Cortex of kidney (tissue), 1 donor: Measurements from ENCODE around the gene CUBN.

ENCODE experiments used
- DNase-seq: peaks from one replicate; lab custom pipeline; 2025; lab: John Stamatoyannopoulos, UW

CUBN gene

GRCh38 chr10:16916496-16916895 is 213.1 kb downstream of the CUBN start:
- DNase-seq = no peak

DNA sequence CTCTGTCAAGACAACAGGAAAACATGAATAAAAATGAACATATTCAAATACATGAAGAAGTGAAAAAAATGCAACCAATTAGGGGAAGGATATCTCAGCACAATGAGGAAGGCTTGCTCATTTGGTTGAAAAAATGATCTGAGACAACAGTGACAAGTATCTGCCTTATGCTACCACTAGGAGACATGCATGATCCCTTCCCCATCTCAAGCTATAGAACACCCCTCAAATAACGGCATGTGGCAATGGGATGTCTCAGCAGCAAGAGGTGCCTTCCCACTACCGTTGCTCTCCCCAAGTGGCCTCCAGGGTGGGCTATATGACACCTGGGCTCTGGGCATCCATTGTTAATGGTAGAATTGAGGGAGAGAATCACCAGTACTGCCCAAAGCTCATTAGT is 214.3 kb downstream of the CUBN start:
- DNase-seq = no peak

- DNase-seq = no peak
These were observed 216.3 kb downstream of the CUBN start for GRCh38 chr10:16913266-16913665.

DNA sequence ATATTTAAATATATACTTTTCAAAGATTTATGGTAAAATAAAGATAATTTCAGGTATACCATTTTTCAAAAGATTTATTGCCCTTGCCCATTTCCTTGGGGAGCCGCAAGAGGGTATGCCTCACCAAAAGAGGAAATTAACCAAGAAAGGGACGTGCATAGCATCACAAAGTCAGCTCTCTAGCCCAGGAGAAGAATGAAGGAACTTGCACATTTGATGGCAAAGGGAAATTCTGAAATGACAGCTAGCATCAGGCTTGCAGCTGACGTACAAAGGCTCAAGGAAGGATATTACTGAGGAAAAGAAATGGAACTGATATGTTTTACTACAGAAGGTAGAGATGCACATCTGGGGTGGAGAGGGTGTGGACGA is 218.8 kb downstream of the CUBN start:
- DNase-seq = no peak

DNA sequence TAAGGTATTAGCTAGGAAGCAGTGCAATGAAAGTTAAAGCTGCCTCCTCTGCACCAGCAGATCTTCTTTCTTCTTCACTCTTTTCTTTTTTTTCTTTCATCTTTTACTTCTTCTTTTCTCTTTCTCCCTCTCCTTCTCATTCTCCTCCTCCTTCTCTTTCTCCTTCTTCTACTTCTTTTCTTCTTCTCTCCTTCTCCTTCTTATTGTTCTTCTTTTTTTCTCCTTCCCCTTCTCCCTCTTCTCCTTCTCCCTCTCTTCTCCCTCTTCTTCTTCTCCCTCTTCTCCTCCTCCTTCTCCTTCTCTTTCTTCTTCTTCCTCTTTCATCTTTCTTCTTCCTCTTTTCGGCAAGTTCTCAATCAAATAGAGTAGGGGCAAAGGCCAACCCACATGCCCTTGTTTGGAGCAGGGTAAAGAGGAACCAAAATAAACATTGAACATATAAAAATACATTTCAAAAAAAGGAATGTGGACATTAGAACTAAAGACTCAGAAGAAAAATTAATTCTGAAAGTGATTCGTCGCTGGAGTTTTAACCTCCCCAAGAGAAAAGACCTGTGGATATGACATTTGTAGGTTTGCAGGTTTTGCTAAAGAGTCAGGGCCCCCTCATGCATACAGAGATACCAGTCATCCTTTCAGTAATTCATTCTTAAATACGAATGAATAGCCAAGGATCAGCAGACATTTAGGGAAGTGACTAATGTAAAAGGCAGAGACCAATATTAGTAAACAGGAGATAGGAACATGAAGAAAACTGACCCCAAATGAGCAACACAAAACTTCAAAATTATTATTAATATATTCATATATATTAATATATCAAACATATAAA is 219.4 kb downstream of the CUBN start:
- DNase-seq = no peak

DNA sequence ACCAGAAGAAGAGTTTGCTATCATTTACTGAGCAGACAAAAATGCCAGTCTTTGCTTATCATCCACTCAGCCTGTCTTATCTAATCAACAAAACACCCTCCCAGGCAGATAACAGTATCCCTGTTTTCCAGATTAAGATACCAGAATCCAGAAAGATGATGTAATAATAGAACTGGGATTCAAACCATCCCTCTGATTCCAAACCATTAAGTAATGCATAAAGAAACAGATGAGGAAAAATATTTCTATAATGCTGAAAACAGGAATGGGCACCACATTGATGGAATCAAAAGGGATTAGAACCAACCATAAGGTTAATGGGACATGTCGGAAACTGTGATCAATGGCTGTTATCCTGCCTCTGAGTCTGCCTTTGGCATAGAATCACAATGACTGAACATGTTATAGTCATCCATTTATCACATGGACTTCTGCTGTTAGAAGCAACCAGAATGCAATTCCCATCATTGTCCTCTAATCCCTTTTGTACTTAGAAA is 220.3 kb downstream of the CUBN start:
- no peak for DNase-seq

GRCh38 chr10:16907687-16908086 is 221.9 kb downstream of the CUBN start:
- no peak for DNase-seq

DNA sequence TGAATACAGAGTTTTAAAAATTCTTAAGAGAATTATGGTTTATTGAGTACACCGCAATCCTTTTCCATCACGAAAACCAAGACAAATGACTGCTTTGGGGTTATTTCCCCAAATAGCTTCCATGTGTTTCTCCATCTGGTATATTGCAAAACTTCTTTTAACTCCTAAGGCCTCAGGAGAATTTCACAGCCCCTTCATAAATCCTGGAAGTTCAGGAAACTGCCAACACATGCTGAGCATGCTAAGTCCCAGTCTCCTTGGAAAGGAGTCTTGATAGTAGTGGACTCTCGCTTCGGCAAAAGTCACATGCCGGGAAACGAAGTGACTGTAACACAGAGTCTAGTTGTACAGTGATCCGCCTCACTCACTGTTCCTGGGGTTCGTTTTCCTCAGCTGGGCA is 224.3 kb downstream of the CUBN start:
- DNase-seq = no peak

- no peak for DNase-seq
These were observed 225.0 kb downstream of the CUBN start for GRCh38 chr10:16904639-16905061.

- DNase-seq = no peak
These were observed 225.6 kb downstream of the CUBN start for GRCh38 chr10:16904049-16904448.

DNA sequence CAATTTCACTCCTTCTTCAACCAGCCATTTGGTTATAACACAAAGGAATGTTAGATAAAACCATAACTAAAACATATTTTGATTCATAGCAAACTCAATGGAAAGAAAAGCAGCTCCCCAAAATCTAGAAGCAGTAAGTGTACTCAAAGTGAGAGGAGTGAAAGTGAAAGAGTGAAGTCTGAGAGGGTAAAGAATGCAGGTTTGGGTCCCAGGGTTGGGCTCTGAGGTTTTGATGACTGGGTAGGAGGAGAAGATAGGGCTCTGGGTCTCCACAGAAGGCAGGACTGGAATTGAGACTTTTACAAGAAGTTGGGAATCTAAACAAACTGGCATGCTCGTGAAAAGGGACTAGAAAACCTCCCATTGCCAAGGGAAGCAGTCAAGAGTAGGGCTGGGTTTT is 227.0 kb downstream of the CUBN start:
- DNase-seq = no peak

- no peak for DNase-seq
These were observed 228.5 kb downstream of the CUBN start for GRCh38 chr10:16901106-16901505.

DNA sequence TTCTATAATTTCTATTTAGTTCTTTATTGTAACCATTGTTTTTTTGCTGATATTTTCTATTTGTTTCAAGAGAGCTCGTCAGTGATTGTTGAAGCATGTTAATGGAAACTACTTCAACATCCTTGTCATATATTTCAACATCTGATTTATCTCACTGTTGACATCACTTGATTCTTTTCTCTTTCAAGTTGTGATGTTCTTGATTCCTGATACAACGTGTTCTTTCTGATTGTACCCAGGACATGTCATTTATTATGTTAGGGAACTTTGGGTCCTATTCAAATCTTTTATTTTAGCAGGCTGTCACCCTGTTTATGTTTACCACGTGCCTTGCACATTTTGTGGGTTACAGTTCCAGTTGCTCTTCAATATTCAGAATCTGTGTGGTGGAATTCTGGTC is 232.6 kb downstream of the CUBN start:
- DNase-seq = no peak

- no peak for DNase-seq
These were observed 234.8 kb downstream of the CUBN start for GRCh38 chr10:16894821-16895220.

GRCh38 chr10:16893664-16894063 is 235.9 kb downstream of the CUBN start:
- DNase-seq = no peak

DNA sequence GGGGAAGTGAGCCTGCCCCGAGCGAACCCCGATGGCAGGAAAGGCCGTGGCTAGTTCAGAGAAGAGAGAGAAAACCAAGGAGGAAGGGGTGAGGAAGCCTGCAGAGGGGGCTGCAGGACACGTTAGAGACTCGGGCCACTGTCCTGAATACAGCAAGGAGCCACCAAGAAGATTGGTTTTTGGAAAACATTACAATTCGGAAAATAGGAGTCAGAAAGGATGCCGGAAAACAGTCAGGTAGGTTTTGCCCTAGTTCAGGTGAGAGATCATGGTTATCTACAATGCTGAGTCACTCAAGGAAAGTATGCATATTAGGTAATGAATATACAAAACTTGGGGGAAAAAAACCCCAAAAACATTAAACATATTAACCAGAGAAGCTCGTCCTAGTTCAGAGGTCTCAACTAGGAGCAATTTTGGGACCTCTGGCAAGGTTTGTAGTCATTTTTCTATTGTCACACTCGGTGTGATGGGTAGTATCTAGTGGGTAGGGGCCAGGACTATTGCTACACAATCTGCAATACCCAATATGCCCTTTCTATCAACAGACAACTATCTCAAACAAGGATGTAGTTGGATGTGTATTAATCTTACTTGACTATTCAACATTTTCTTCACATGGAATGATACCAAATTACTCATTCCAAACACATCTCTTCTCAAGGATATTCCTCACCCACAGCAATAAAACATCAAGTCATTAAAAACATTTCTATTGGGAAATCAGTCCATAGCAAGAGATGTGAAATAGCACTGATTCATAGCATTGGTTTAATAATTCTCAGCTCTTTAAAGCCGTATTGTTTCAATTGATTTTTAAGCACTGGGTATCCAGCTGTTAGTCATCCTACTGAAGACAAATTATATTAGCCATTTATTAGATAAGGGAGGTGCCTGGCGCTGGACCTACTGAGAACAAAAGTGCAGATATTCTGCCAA is 238.0 kb downstream of the CUBN start:
- DNase-seq = no peak

- no peak for DNase-seq
These were observed 238.9 kb downstream of the CUBN start for GRCh38 chr10:16890691-16891090.

DNA sequence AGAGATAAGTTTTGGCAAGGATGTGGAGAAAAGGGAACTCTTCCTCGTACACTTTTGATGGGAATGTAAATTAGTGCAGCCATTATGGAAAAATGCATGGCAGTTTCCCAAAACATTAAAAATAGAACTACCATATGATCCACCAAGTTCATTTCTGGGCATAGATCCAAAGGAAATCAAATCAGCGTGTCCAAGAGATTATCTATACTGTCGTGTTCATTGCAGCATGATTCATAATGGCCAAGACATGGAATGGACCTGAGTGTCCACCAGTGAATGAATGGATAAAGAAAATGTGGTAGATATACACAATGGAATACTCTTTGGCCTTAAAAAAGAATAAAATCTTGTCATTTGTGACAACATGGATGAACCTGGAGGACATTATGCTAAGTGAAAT is 242.0 kb downstream of the CUBN start:
- no peak for DNase-seq

- DNase-seq = no peak
These were observed 243.6 kb downstream of the CUBN start for GRCh38 chr10:16886031-16886430.

- no peak for DNase-seq
These were observed 245.1 kb downstream of the CUBN start for GRCh38 chr10:16884497-16884896.

GRCh38 chr10:16883084-16883483 is 246.5 kb downstream of the CUBN start:
- no peak for DNase-seq

DNA sequence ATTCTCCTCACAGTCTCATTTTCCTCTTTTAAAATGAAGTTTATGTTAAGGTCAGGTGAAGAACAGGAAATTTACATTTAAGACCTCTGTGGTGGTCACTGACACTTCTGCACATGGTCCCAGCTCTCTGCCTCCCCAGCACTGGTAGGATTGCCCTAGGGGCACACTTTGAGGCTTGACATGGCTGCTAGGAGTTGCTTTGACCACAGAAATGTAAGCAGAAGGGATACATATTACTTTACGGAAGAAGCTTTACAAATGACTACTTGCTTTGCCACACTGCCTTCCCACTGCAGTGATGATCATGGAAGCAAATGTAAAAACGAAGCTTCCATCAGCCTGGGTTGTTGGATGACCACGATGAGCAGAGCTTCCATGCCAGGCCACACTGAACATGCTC is 259.3 kb downstream of the CUBN start:
- no peak for DNase-seq

DNA sequence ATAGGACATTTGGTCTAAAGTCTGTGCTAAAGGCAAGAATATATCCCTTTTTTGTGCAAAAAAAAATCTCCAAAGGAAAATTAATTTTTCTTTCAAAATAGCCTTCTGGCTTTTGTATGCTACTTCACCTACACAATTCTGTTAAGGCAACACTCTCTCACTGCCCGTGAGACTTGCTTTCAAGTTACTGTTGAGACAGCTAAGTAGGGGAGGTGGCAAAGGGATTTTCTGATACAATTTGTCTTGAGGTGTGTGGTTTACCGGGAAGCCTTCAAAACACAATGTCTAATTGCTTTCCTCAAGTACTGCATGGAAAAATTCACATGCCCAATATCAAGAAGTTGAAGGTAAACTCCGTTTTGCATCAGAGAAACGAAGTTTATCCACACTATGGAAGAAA is 261.6 kb downstream of the CUBN start:
- no peak for DNase-seq
